Uterus (tissue), 4 donors: Measurements from ENCODE around the gene RBMS3. TPM values are rescaled to one million over a fixed set of nuclear protein-coding genes. Genes with fewer than 3 reads are reported as not detected.

Source experiments
- DNase-seq, 2 donors: peaks; one replicate each; pipeline ENCODE4 v3.0.0-alpha.2; 2019 to 2020
- H3K27ac ChIP-seq, 2 donors: fragments of 200-600 bp; sonication (generic); 1 replicate in 1 of 2; 2 replicates in 1 of 2; pipeline ENCODE4 v1.5.1; 2016 to 2018
- H3K27me3 ChIP-seq, 2 donors: fragments of 200-600 bp; sonication (generic); one replicate each; pipeline ENCODE4 v1.5.1; 2018 to 2019; ENCODE audit warnings: control low read depth in 1 of 2
- H3K36me3 ChIP-seq, 2 donors: fragments of 200-600 bp; sonication (generic); one replicate each; pipeline ENCODE4 v1.5.1; 2019; ENCODE audit warnings: control low read depth in 1 of 2
- H3K4me1 ChIP-seq, 2 donors: fragments of 200-600 bp; sonication (generic); one replicate each; pipeline ENCODE4 v1.5.1; 2018 to 2019; ENCODE audit warnings: control low read depth in 1 of 2
- H3K4me3 ChIP-seq, 2 donors: fragments of 200-600 bp; sonication (generic); 1 replicate in 1 of 2; 2 replicates in 1 of 2; pipeline ENCODE4 v1.5.1; 2018 to 2019; ENCODE audit warnings: mild to moderate bottlenecking in 1 of 2
- H3K9me3 ChIP-seq, 2 donors: fragments of 200-600 bp; sonication (generic); one replicate each; pipeline ENCODE4 v1.5.1; 2019; ENCODE audit warnings: control low read depth in 1 of 2
- CTCF ChIP-seq, 4 experiments: fragments of 200-600 bp in 2 of 4; fragments of 450-650 bp in 2 of 4; sonication (generic) in 2 of 4; IDR thresholded peaks; one replicate each; pipeline ENCODE4 v1.5.1; 2016 to 2019; ENCODE audit warnings: antibody characterized with exemption in 4 of 4, mild to moderate bottlenecking in 2 of 4, moderate library complexity in 1 of 4
- POLR2A ChIP-seq, 2 donors: fragments of 450-650 bp; IDR thresholded peaks; one replicate each; pipeline ENCODE4 v1.6.1; 2016; ENCODE audit warnings: antibody characterized with exemption in 2 of 2, mild to moderate bottlenecking in 1 of 2, moderate library complexity in 1 of 2
- intact Hi-C: fragments of 100-400 bp; cut with DNase I; formaldehyde crosslinking; loops from one replicate; pipeline ENCODE4 v1.15.1; 2023; ENCODE audit warnings: low total_unique reads
- total RNA-seq, 4 donors: library from RNA; depleted of rRNA in 3 of 4; stranded (reverse); fragments of >200 nt in 3 of 4; gene quantifications; one replicate each; pipeline versions ENCODE4 v1.1.0 to v1.2.4, GENCODE V29; 2014 to 2023
- donor health status: DM: yes; HTN: yes; CAD: no.

RBMS3 gene
- total RNA-seq, 4 donors from 2014 or later: 45.9 to 113 (median 75.4) TPM

- DNase-seq: no peak
These were observed 257.7 kb downstream of the RBMS3 start for GRCh38 chr3:29538610-29538958.

GRCh38 chr3:29540544-29540943 lies 259.7 kb downstream of the RBMS3 start:
- intact Hi-C loops: no loop called here
- Histone ChIP-seq H3K27ac (no peak overlapping the region), H3K27me3 (no peaks in the 10 kb centered on the region), H3K9me3 (no peaks in the 10 kb centered on the region), H3K4me1 (peaks cover 0 to 5% of the 10 kb centered on the region in 2 donors), H3K4me3 (no peak overlapping the region), H3K36me3 (no peaks in the 10 kb centered on the region)
- DNase-seq: no peak
- TF ChIP-seq CTCF (IDR thresholded peaks at IDR 0.05) (no peak), POLR2A (IDR thresholded peaks at IDR 0.05) (no peak)

More at GRCh38 chr3:29538610-29538958, 257.7 kb downstream of the RBMS3 start:
- no peaks in the 10 kb centered on the region for H3K9me3 ChIP-seq
- H3K27ac ChIP-seq: peak overlapping the region in 1 of 2 donors; percentile 35
- H3K4me3 ChIP-seq: no peak overlapping the region
- TF ChIP-seq CTCF (IDR thresholded peaks at IDR 0.05): no peak
- TF ChIP-seq POLR2A (IDR thresholded peaks at IDR 0.05): no peak
- H3K27me3 ChIP-seq: no peaks in the 10 kb centered on the region
- H3K4me1 ChIP-seq: no peaks in the 10 kb centered on the region
- intact Hi-C loops: no loop called here
- H3K36me3 ChIP-seq: no peaks in the 10 kb centered on the region

- intact Hi-C loops: no loop called here
- H3K36me3 ChIP-seq: no peaks in the 10 kb centered on the region
- no peak for DNase-seq
- TF ChIP-seq CTCF (IDR thresholded peaks at IDR 0.05): no peak
- no peak for TF ChIP-seq POLR2A (IDR thresholded peaks at IDR 0.05)
- H3K4me3 ChIP-seq: no peak overlapping the region
- no peaks in the 10 kb centered on the region for H3K27me3 ChIP-seq
- peaks cover 0 to 5% of the 10 kb centered on the region in 2 donors for H3K4me1 ChIP-seq
- no peaks in the 10 kb centered on the region for H3K9me3 ChIP-seq
- no peak overlapping the region for H3K27ac ChIP-seq
These were observed 264.0 kb downstream of the RBMS3 start for GRCh38 chr3:29544701-29545363.

- DNase-seq: no peak
- H3K27me3 ChIP-seq: no peaks in the 10 kb centered on the region
- H3K9me3 ChIP-seq: no peaks in the 10 kb centered on the region
- intact Hi-C loops: no loop called here
- no peak overlapping the region for H3K4me3 ChIP-seq
- no peaks in the 10 kb centered on the region for H3K36me3 ChIP-seq
- no peak for TF ChIP-seq POLR2A (IDR thresholded peaks at IDR 0.05)
- no peak for TF ChIP-seq CTCF (IDR thresholded peaks at IDR 0.05)
- H3K27ac ChIP-seq: no peak overlapping the region
- H3K4me1 ChIP-seq: peaks cover 0 to 5% of the 10 kb centered on the region in 2 donors
These were observed 264.7 kb downstream of the RBMS3 start for GRCh38 chr3:29545615-29546014.

GRCh38 chr3:29552051-29552450 lies 271.2 kb downstream of the RBMS3 start:
- no peak overlapping the region for H3K4me3 ChIP-seq
- intact Hi-C loops: no loop called here
- no peaks in the 10 kb centered on the region for H3K9me3 ChIP-seq
- peak overlapping the region in 1 of 2 donors; percentile 10 for H3K27ac ChIP-seq
- H3K36me3 ChIP-seq: no peaks in the 10 kb centered on the region
- no peaks in the 10 kb centered on the region for H3K4me1 ChIP-seq
- no peaks in the 10 kb centered on the region for H3K27me3 ChIP-seq
- no peak for DNase-seq
- TF ChIP-seq CTCF (IDR thresholded peaks at IDR 0.05) (no peak), POLR2A (IDR thresholded peaks at IDR 0.05) (no peak)
